Activated T-helper 2 cell treated with anti-CD3 and anti-CD28 coated beads, Interferon-gamma antibody, Interleukin-2, Interleukin-4, amounts not matched to agents 10 μg/mL and 5 μg/mL and 100 μg/mL, durations not matched to agents 14 hours and 24 hours and 36 hours (primary cell): Measurements from ENCODE around the gene TGM6. TPM values are rescaled to one million over a fixed set of nuclear protein-coding genes. Genes with fewer than 3 reads are reported as not detected.
A peak's percentile ranks its signal among the peaks of the same experiment; 100 is the strongest.

Source experiments
- DNase-seq: peaks from one replicate; pipeline ENCODE4 v3.0.0; 2021; ENCODE audit warnings: low spot score
- H3K27ac Mint-ChIP-seq: one replicate; pipeline ENCODE4 v1.8.0; 2021; ENCODE audit warnings: mixed read lengths
- H3K27me3 Mint-ChIP-seq: one replicate; pipeline ENCODE4 v1.8.0; 2021; ENCODE audit warnings: low read depth, mixed read lengths
- H3K36me3 Mint-ChIP-seq: one replicate; pipeline ENCODE4 v1.8.0; 2021; ENCODE audit warnings: low read depth, mixed read lengths
- H3K4me1 Mint-ChIP-seq: one replicate; pipeline ENCODE4 v1.8.0; 2021; ENCODE audit warnings: low read depth, mixed read lengths
- H3K4me3 Mint-ChIP-seq: one replicate; pipeline ENCODE4 v1.8.0; 2021; ENCODE audit warnings: low read depth, mild to moderate bottlenecking, moderate library complexity, mixed read lengths
- H3K9me3 Mint-ChIP-seq: one replicate; pipeline ENCODE4 v1.8.0; 2021; ENCODE audit warnings: mixed read lengths
- intact Hi-C: fragments of 100-400 bp; cut with micrococcal nuclease; formaldehyde crosslinking; loops from one replicate; pipeline ENCODE4 v1.15.1; 2023
- total RNA-seq: library from RNA; stranded (reverse); gene quantifications from 2 replicates; pipeline ENCODE4 v1.2.3, GENCODE V29; 2022

Gene TGM6
- not detected in 2 replicates for total RNA-seq

DNA sequence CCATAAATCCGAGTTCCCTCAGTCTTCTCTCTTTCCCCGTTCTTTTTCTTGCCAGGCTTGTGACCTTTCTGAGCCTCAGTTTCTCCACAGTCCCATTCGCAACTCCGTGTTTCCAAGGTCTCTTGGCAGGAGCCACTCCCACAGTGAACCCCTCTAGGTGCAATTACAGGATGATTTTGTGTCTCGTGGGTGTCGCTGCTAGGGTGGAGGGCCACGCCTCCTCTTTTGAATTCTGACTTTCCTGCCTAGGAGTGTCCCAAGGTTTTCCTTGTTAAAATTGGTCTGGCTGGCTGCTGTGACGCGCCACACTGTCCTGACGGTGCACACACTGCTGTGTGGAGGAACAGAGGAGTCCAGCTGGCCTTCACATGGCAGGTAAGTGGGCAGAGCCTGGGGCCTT lies at the start of gene TGM6:
Gene TGM6 (plus strand): TSS at position 301 of the 400 bp plus-strand sequence. CDS start 68 bp downstream, at position 369.
- intact Hi-C loops, result no loop called here

DNA sequence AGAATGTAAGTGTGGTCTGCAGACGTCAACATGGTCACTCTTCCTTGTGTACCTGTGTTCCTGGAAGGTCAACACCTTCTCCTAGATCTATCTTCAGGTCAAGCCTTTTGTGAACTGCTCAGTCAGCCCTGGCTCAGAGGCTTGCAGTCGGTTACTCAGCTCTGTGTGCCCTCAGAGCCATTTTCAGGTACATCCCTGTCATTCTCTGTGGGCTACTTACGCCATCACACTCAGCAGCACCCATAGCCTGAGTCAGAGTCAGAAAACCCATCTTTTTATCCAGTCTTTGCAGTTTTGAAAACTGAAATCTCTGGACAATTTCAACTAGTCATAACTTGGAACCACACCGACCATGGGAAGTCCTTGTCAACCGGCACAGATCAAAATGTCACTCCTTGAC lies 49.6 kb upstream of the TGM6 start:
- H3K36me3 Mint-ChIP-seq, result no peaks in the 10 kb centered on the region
- DNase-seq, result no peak
- H3K27me3 Mint-ChIP-seq, result no peaks in the 10 kb centered on the region
- H3K4me1 Mint-ChIP-seq, result no peaks in the 10 kb centered on the region
- no peak overlapping the region for H3K27ac Mint-ChIP-seq
- intact Hi-C loops, result no loop called here
- H3K9me3 Mint-ChIP-seq, result no peaks in the 10 kb centered on the region
- H3K4me3 Mint-ChIP-seq, result no peak overlapping the region

More for the DNA sequence above, at the start of gene TGM6:
- H3K4me1 Mint-ChIP-seq, result peaks cover 11% of the 10 kb centered on the region
- H3K27ac Mint-ChIP-seq, result no peak within 1 kb of the TSS
- no peak for DNase-seq
- no peaks in the 10 kb centered on the region for H3K9me3 Mint-ChIP-seq
- H3K36me3 Mint-ChIP-seq, result no peaks in the 10 kb centered on the region
- peaks cover 28% of the 10 kb centered on the region for H3K27me3 Mint-ChIP-seq
- H3K4me3 Mint-ChIP-seq, result no peak within 1 kb of the TSS

DNA sequence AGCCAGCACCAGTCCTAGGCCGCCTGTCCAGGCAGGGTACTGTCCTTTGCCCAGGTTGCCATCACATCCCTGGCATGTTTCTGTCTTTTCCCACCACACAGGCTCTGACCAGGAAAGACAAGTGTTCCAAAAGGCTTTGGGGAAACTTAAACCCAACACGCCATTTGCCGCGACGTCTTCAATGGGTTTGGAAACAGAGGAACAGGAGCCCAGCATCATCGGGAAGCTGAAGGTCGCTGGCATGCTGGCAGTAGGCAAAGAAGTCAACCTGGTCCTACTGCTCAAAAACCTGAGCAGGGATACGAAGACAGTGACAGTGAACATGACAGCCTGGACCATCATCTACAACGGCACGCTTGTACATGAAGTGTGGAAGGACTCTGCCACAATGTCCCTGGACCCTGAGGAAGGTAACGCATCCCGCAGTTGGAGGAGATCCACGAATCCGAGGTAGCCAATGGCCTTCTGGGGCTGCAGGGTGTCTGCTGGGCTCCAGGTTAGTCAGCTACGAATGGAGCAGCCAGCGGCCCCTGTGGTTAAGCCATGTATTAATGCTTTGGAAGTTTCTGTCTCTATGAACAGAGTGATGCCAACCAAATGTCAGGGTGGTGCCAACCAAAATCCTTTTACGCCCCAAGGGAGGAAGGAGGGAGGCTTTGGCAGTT lies 48.7 kb upstream of the TGM6 start:
- no peak for DNase-seq
- no peaks in the 10 kb centered on the region for H3K4me1 Mint-ChIP-seq
- H3K4me3 Mint-ChIP-seq, result no peak overlapping the region
- no peaks in the 10 kb centered on the region for H3K36me3 Mint-ChIP-seq
- no peak overlapping the region for H3K27ac Mint-ChIP-seq
- no peaks in the 10 kb centered on the region for H3K27me3 Mint-ChIP-seq
- intact Hi-C loops, result no loop called here
- H3K9me3 Mint-ChIP-seq, result no peaks in the 10 kb centered on the region

DNA sequence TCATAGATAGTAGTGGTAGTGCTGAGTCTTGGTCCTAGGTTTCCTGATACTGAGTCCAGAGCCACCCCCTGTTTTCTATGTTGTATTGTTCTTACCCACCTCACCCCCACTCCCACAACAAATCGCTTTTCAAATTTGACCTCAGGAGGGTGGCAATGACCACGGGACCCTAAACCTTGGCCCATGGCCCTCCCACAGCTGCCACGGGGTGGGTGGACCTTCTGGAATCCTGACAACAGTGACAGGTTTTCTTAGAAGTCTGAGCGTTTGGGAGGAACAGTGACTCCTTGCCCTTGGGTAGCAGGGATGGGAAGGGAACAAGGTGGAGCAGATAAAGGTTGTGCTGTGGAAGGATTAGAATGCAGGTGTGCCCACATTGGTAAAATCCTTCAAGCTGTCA lies 48.0 kb upstream of the TGM6 start:
- Mint-ChIP-seq H3K4me3 (no peak overlapping the region), H3K9me3 (no peaks in the 10 kb centered on the region), H3K36me3 (no peaks in the 10 kb centered on the region), H3K27me3 (no peaks in the 10 kb centered on the region), H3K27ac (no peak overlapping the region), H3K4me1 (no peaks in the 10 kb centered on the region)
- intact Hi-C loops, result no loop called here
- no peak for DNase-seq

GRCh38 chr20:2333821-2334220 lies 46.9 kb upstream of the TGM6 start:
- intact Hi-C loops, result no loop called here
- H3K9me3 Mint-ChIP-seq, result no peaks in the 10 kb centered on the region
- H3K4me1 Mint-ChIP-seq, result no peaks in the 10 kb centered on the region
- no peak for DNase-seq
- no peaks in the 10 kb centered on the region for H3K36me3 Mint-ChIP-seq
- H3K27ac Mint-ChIP-seq, result no peak overlapping the region
- H3K4me3 Mint-ChIP-seq, result no peak overlapping the region
- H3K27me3 Mint-ChIP-seq, result no peaks in the 10 kb centered on the region

- H3K9me3 Mint-ChIP-seq, result no peaks in the 10 kb centered on the region
- no peak overlapping the region for H3K4me3 Mint-ChIP-seq
- intact Hi-C loops, result no loop called here
- no peaks in the 10 kb centered on the region for H3K36me3 Mint-ChIP-seq
- H3K27ac Mint-ChIP-seq, result no peak overlapping the region
- no peak for DNase-seq
- H3K4me1 Mint-ChIP-seq, result no peaks in the 10 kb centered on the region
- H3K27me3 Mint-ChIP-seq, result no peaks in the 10 kb centered on the region
These were observed 45.4 kb upstream of the TGM6 start for GRCh38 chr20:2335096-2335870.

DNA sequence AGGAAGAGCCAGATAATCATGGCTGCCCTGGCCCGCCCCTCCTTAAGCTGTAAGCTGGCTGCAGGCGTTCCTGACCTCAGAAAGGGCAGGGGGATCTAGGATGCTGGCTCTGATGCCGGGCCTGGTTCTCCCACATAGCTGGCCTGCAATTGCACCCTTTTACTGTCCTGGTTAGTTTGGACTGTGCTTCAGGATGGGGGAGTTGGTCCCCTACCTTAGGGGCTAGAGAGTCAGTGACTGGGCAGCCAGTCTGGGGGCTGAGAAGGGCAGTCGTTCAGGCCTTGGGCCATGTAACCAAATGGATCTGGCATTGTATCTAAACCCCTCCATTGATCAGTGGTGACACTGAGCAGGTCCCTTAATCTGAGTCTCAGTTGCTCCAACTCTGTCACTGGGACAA lies 44.2 kb upstream of the TGM6 start:
- intact Hi-C loops, result no loop called here
- no peak for DNase-seq
- Mint-ChIP-seq H3K27ac (no peak overlapping the region), H3K4me1 (no peaks in the 10 kb centered on the region), H3K27me3 (no peaks in the 10 kb centered on the region), H3K9me3 (no peaks in the 10 kb centered on the region), H3K36me3 (no peaks in the 10 kb centered on the region), H3K4me3 (no peak overlapping the region)

DNA sequence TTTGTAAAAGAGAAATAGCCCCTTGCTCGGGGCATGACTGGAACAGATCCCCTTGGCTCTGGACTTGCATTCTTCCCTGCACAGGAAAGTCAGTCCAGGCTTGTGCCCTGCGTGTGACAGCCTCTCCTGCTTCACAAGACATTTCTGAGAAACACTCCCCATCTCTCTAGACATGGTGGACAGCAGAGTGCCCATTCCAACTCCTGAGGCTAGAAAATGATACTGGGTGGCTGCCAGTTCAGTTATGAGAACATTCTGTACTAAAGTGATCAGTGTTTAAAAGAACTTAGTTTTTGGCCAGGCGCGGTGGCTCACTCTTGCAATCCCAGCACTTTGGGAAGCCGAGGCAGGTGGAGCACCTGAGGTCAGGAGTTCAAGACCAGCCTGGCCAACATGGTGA lies 43.6 kb upstream of the TGM6 start:
- no peak for DNase-seq
- Mint-ChIP-seq H3K4me1 (no peaks in the 10 kb centered on the region), H3K9me3 (no peaks in the 10 kb centered on the region), H3K27me3 (peaks cover under 1% of the 10 kb centered on the region), H3K36me3 (no peaks in the 10 kb centered on the region), H3K27ac (no peak overlapping the region), H3K4me3 (no peak overlapping the region)
- intact Hi-C loops, result no loop called here

DNA sequence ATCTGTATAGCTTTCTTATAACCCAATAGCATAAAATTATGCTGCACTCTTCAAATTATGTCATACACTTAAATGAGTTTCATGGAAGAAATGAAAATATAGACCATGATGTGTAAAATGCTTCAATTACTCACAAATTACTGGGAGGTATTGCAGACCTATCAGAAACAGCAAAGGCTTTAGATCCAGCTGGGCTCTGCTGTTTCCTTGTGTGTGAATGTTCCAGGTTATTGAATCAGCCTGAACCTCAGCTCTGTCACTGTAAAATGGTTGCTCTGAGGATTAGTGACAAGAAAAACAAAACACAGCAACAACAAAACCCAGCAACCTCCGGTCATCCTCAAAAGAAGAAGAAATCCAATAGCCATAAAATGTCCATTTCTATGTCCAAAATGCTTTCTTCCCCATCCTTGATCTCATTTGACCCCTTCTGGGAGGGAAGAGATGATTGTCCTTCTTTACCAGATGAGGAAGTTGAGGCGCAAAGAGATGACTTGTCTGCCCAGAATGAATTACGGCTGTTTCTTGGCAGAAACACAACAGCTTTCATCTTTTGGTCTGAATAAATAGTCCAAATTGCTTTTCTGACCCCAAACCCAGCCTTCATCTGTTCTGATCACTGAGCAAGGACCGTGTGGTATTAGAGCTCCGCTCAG lies 42.2 kb upstream of the TGM6 start:
- Mint-ChIP-seq H3K9me3 (no peaks in the 10 kb centered on the region), H3K4me1 (no peaks in the 10 kb centered on the region), H3K4me3 (no peak overlapping the region), H3K27me3 (peaks cover 2% of the 10 kb centered on the region), H3K27ac (no peak overlapping the region), H3K36me3 (no peaks in the 10 kb centered on the region)
- DNase-seq, result no peak
- intact Hi-C loops, result no loop called here

DNA sequence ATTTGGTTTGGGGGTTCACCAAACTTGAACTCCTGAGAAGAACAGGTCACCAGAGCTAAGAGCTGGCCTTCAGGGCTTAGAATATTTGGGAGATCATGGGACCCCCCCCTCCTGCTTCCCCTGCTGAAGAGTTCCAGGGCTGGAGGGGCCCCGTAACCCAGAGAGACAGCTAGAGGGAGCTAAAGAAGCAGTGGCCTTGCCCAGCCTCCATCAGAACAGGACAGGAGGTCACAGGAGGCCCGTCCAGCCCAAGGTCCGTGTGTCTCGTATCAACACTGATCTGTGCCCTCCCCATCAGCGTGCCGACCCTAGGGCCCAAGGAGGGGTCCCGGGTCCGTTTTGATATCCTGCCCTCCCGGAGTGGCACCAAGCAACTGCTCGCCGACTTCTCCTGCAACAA lies 40.6 kb upstream of the TGM6 start:
- DNase-seq, result no peak
- no peaks in the 10 kb centered on the region for H3K36me3 Mint-ChIP-seq
- no peak overlapping the region for H3K27ac Mint-ChIP-seq
- intact Hi-C loops, result no loop called here
- H3K4me3 Mint-ChIP-seq, result no peak overlapping the region
- no peaks in the 10 kb centered on the region for H3K9me3 Mint-ChIP-seq
- no peaks in the 10 kb centered on the region for H3K4me1 Mint-ChIP-seq
- H3K27me3 Mint-ChIP-seq, result peaks cover 2% of the 10 kb centered on the region

- DNase-seq, result no peak
- no peaks in the 10 kb centered on the region for H3K9me3 Mint-ChIP-seq
- H3K27ac Mint-ChIP-seq, result no peak overlapping the region
- peaks cover 5% of the 10 kb centered on the region for H3K27me3 Mint-ChIP-seq
- no peaks in the 10 kb centered on the region for H3K4me1 Mint-ChIP-seq
- H3K36me3 Mint-ChIP-seq, result no peaks in the 10 kb centered on the region
- intact Hi-C loops, result no loop called here
- H3K4me3 Mint-ChIP-seq, result no peak overlapping the region
These were observed 39.9 kb upstream of the TGM6 start for GRCh38 chr20:2340823-2341222.

DNA sequence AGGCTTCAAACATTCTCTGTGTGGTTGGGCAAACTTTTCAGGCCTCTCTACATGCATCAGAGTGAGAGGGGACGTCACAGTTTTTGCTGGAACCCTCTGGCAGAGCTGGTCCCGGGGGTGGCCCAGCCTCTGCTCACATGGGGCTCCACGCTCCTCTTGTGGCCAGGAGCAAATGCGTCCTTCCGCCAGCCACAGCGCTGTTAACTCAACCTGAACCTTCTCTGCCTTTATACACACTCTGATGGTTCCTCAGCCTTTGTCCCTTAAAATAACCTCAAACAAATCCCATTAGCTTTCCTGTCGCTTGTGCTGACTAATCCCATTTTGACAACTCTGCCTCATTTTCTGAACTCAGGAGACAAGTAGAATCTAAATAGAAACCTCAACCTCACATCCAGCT lies 39.4 kb upstream of the TGM6 start:
- DNase-seq, result no peak
- Mint-ChIP-seq H3K27ac (no peak overlapping the region), H3K4me1 (no peaks in the 10 kb centered on the region), H3K4me3 (no peak overlapping the region), H3K9me3 (no peaks in the 10 kb centered on the region), H3K27me3 (peaks cover 5% of the 10 kb centered on the region), H3K36me3 (no peaks in the 10 kb centered on the region)
- intact Hi-C loops, result no loop called here

DNA sequence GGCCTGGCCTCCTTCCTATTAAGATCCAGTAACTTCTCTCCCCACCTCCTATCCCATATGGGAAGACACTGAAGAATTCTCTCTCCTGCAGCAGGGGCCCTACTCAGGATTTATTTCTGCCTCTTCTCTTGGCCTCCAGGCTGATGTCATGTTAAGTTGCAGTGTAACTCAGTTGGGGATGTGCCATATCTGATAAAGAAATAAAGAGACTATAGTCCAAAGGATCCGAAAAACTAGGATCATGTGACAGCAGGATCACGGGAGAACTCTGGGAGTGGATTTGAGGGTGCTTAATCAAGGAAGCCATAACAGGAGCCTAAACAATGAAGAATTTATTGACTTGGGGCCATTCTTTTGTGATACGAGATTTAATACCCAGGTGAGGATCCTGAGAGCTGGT lies 38.5 kb upstream of the TGM6 start:
- Mint-ChIP-seq H3K4me1 (no peaks in the 10 kb centered on the region), H3K36me3 (no peaks in the 10 kb centered on the region), H3K27me3 (peaks cover 5% of the 10 kb centered on the region), H3K9me3 (peaks cover under 1% of the 10 kb centered on the region), H3K27ac (peak overlapping the region; percentile 3), H3K4me3 (no peak overlapping the region)
- DNase-seq, result no peak
- intact Hi-C loops, result no loop called here
